ENCODE measurements around the gene OPHN1.

- TF ChIP-seq AFF4 (CRISPR knock-in tag; IDR thresholded peaks at IDR 0.05; ENCODE audit: borderline replicate concordance) (no peak), CTCF (IDR thresholded peaks at IDR 0.05) (no peak), USF1 (CRISPR knock-in tag; IDR thresholded peaks at IDR 0.05) (no peak), ZNF416 (CRISPR knock-in tag; IDR thresholded peaks at IDR 0.05) (no peak), CREB1 (CRISPR knock-in tag; IDR thresholded peaks at IDR 0.05) (no peak), NR1H2 (CRISPR knock-in tag; IDR thresholded peaks at IDR 0.05) (no peak), ARID4B (CRISPR knock-in tag; IDR thresholded peaks at IDR 0.05; ENCODE audit: borderline replicate concordance) (no peak), IRF2 (CRISPR knock-in tag; IDR thresholded peaks at IDR 0.05; ENCODE audit: borderline replicate concordance, low read depth) (no peak), JUN (CRISPR knock-in tag; IDR thresholded peaks at IDR 0.05) (no peak), TEAD1 (CRISPR knock-in tag; IDR thresholded peaks at IDR 0.05) (no peak), TCF7 (CRISPR knock-in tag; IDR thresholded peaks at IDR 0.05; ENCODE audit: low read depth) (no peak), ZNF263 (CRISPR knock-in tag; IDR thresholded peaks at IDR 0.05; ENCODE audit: low read depth) (no peak), ZNF423 (CRISPR knock-in tag; IDR thresholded peaks at IDR 0.05) (no peak)
- TF ChIP-seq, protein P1, sequence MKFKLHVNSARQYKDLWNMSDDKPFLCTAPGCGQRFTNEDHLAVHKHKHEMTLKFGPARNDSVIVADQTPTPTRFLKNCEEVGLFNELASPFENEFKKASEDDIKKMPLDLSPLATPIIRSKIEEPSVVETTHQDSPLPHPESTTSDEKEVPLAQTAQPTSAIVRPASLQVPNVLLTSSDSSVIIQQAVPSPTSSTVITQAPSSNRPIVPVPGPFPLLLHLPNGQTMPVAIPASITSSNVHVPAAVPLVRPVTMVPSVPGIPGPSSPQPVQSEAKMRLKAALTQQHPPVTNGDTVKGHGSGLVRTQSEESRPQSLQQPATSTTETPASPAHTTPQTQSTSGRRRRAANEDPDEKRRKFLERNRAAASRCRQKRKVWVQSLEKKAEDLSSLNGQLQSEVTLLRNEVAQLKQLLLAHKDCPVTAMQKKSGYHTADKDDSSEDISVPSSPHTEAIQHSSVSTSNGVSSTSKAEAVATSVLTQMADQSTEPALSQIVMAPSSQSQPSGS (CRISPR knock-in tag; IDR thresholded peaks at IDR 0.05; ENCODE audit: borderline replicate concordance, low read depth), result no peak
These were observed 125.5 kb downstream of the OPHN1 start for GRCh38 chrX:68307769-68308168.
